DOHH2 (cell line): ENCODE results near the gene LRRC40.

ENCODE experiments used
- H3F3A ChIP-seq: fragments of 200-600 bp; sonication (generic), shearing (Covaris generic); 2 replicates; pipeline ENCODE4 v1.6.0; 2016; ENCODE audit warnings: antibody characterized with exemption, mild to moderate bottlenecking; ENCODE audit not compliant: control insufficient read depth, insufficient read depth
- H3K27ac ChIP-seq: fragments of 200-600 bp; sonication (generic); 2 replicates; pipeline ENCODE4 v1.5.1; 2014; ENCODE audit warnings: low read depth, mild to moderate bottlenecking, low read length, moderate library complexity
- H3K27me3 ChIP-seq: fragments of 200-600 bp; sonication (generic); 2 replicates; pipeline ENCODE4 v1.6.1; 2014; ENCODE audit warnings: mild to moderate bottlenecking, low read length, mixed read lengths; ENCODE audit not compliant: control insufficient read depth
- H3K36me3 ChIP-seq: fragments of 200-600 bp; sonication (generic); 2 replicates; pipeline ENCODE4 v1.6.1; 2014; ENCODE audit warnings: mild to moderate bottlenecking, low read length, moderate library complexity, mixed read lengths; ENCODE audit not compliant: control insufficient read depth
- H3K4me1 ChIP-seq: fragments of 200-600 bp; sonication (generic); 2 replicates; pipeline ENCODE4 v1.6.1; 2014; ENCODE audit warnings: mild to moderate bottlenecking, low read length, mixed read lengths; ENCODE audit not compliant: control insufficient read depth
- H3K4me2 ChIP-seq: fragments of 200-600 bp; sonication (generic); 2 replicates; pipeline ENCODE4 v1.6.0; 2014; ENCODE audit warnings: mild to moderate bottlenecking, low read length, moderate library complexity
- H3K4me3 ChIP-seq: fragments of 200-600 bp; sonication (generic); 2 replicates; pipeline ENCODE4 v1.5.1; 2014; ENCODE audit warnings: mild to moderate bottlenecking, low read length, mixed read lengths
- H3K79me2 ChIP-seq: fragments of 200-600 bp; sonication (generic); 2 replicates; pipeline ENCODE4 v1.6.1; 2014; ENCODE audit warnings: mild to moderate bottlenecking, low read length, mixed read lengths; ENCODE audit not compliant: control insufficient read depth
- H3K9me2 ChIP-seq: fragments of 200-600 bp; sonication (generic); replicated peaks from 2 replicates; pipeline ENCODE4 v1.6.1; 2014; ENCODE audit warnings: mild to moderate bottlenecking, low read length, mixed read lengths; ENCODE audit not compliant: control insufficient read depth
- H3K9me3 ChIP-seq: fragments of 200-600 bp; sonication (generic); 2 replicates; pipeline ENCODE4 v1.6.1; 2014; ENCODE audit warnings: antibody characterized with exemption, low read length, mixed read lengths; ENCODE audit not compliant: control insufficient read depth, insufficient read depth
- H4K20me1 ChIP-seq: fragments of 200-600 bp; sonication (generic); 2 replicates; pipeline ENCODE4 v1.6.0; 2014; ENCODE audit warnings: low read depth, mild to moderate bottlenecking, antibody characterized with exemption, low read length, moderate library complexity; ENCODE audit not compliant: control insufficient read depth, insufficient read depth
- CTCF ChIP-seq: fragments of 200-600 bp; sonication (generic); IDR thresholded peaks from one replicate; pipeline ENCODE4 v1.5.1; 2014; ENCODE audit warnings: antibody characterized with exemption, mild to moderate bottlenecking, low read depth, low read length; ENCODE audit not compliant: poor library complexity, severe bottlenecking
- EZH2phosphoT487 ChIP-seq: fragments of 200-600 bp; sonication (generic); IDR thresholded peaks from 2 replicates; pipeline ENCODE4 v1.6.1; 2017; ENCODE audit warnings: borderline replicate concordance, mild to moderate bottlenecking, antibody characterized with exemption, low read length, moderate library complexity, mixed read lengths

Gene LRRC40

GRCh38 chr1:70140894-70141293 lies 64.5 kb downstream of the LRRC40 start:
- H3K4me2 ChIP-seq, result no peak overlapping the region

DNA sequence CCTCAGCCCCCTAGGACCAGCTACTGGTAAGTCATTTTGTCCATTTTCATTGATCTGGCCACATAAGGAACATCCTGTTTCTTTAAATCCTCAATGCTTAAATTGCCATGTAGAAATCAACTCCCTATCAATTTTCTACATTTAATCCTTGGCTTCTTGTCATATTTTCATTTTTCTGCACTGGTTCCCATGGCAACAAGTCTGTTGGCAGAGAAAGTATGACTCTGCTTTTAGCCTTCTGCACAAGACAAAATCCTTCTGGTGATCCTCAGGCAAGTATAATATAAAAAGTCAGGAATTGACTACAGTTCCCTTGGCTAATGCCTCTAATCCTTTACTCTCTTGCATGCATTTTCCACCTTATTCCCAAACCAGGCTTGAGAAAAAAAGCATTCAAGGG lies 65.0 kb downstream of the LRRC40 start:
- H3K36me3 ChIP-seq, result no peaks in the 10 kb centered on the region
- no peaks in the 10 kb centered on the region for H3K79me2 ChIP-seq
- no peak overlapping the region for H3K27ac ChIP-seq
- H3K9me2 ChIP-seq, result no peaks in the 10 kb centered on the region
- H3F3A ChIP-seq, result no peaks in the 10 kb centered on the region
- H3K27me3 ChIP-seq, result peaks cover under 1% of the 10 kb centered on the region; the same call in 1 of the 2 replicates
- no peaks in the 10 kb centered on the region for H4K20me1 ChIP-seq
- H3K4me2 ChIP-seq, result no peak overlapping the region
- no peak for TF ChIP-seq EZH2phosphoT487
- TF ChIP-seq CTCF, result no peak
- H3K4me3 ChIP-seq, result no peak overlapping the region
- H3K4me1 ChIP-seq, result no peaks in the 10 kb centered on the region
- no peaks in the 10 kb centered on the region for H3K9me3 ChIP-seq

More at GRCh38 chr1:70140894-70141293, 64.5 kb downstream of the LRRC40 start:
- Histone ChIP-seq H3K27me3 (no peaks in the 10 kb centered on the region), H3F3A (no peaks in the 10 kb centered on the region), H3K79me2 (no peaks in the 10 kb centered on the region), H3K4me3 (no peak overlapping the region), H3K27ac (no peak overlapping the region), H3K36me3 (peaks cover 2% of the 10 kb centered on the region; the same call in 1 of the 2 replicates), H3K9me2 (no peaks in the 10 kb centered on the region), H3K4me1 (no peaks in the 10 kb centered on the region), H4K20me1 (no peaks in the 10 kb centered on the region), H3K9me3 (no peaks in the 10 kb centered on the region)
- TF ChIP-seq CTCF (no peak), EZH2phosphoT487 (no peak)

DNA sequence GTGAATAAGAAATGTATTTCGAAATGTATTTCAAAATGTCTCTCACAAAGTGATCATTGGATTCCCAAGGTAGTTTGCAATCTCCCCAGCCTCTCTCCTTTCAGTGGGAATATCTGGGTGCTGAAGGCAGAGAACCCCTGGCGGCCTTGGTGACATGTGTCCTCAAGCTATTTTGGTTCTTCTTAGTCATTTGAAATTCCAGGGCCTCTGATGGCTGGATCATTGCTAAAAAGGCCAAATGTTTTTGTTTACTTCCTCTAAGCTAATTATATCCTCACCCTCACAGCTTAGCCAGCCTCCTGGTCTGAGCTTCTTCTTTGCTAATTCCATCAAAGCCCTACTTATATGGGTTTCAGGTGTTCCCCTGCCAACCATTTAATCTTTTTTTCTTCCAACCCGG lies 71.2 kb downstream of the LRRC40 start:
- Histone ChIP-seq H3K4me3 (no peak overlapping the region), H3K36me3 (no peaks in the 10 kb centered on the region), H4K20me1 (no peaks in the 10 kb centered on the region), H3K79me2 (no peaks in the 10 kb centered on the region), H3K27ac (no peak overlapping the region), H3F3A (no peaks in the 10 kb centered on the region), H3K27me3 (peaks cover 9% of the 10 kb centered on the region; the same call in 1 of the 2 replicates), H3K9me3 (no peaks in the 10 kb centered on the region), H3K4me2 (no peak overlapping the region), H3K9me2 (no peaks in the 10 kb centered on the region), H3K4me1 (no peaks in the 10 kb centered on the region)
- TF ChIP-seq CTCF, result no peak
- TF ChIP-seq EZH2phosphoT487, result no peak
